ENCODE data around the gene MRPL14. TPM values are rescaled to one million over a fixed set of nuclear protein-coding genes. Genes with fewer than 3 reads are reported as not detected.
A peak's percentile ranks its signal among the peaks of the same experiment; 100 is the strongest.
"Not testable (repeated sequence)": the region's sequence is repeated elsewhere in the genome, so short reads cannot be mapped to it uniquely, and the experiment has no call there.

The MRPL14 gene
- total and polyA plus RNA-seq, 9 donors: 36.7 to 55.0 (median 41.6) TPM

DNA sequence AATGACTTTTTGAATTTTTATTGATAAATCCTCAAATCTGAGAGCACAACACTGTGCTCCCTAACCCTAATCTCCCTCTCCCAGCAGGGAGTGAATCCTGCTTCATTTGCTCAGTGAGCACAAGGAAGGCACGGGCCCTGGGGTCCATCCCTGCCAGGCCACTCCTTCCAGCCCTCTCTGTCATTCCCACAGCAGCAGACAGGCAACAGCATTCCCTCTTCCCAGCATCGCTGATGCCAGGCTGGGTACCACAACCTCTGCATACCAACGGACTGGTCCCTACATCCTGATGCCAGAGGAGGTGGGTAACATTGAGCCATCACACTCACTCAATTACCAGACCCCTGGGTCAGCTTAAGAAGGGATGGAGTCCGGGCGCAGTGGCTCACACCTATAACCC lies 34.2 kb downstream of the MRPL14 start:
- Histone ChIP-seq H3K9me3 (replicated peaks; ENCODE audit: control insufficient read depth, low read depth, low read length) (no peaks in the 10 kb centered on the region), H3K27ac (ENCODE audit: low read length) (no peak overlapping the region), H3K27me3 (ENCODE audit: control insufficient read depth, insufficient read depth, low read length) (no peaks in the 10 kb centered on the region), H3K36me3 (ENCODE audit: control insufficient read depth, insufficient read depth, low read length) (peaks cover 11% of the 10 kb centered on the region), H3K4me1 (ENCODE audit: control insufficient read depth, insufficient read depth, low read length) (no peaks in the 10 kb centered on the region), H3K4me3 (ENCODE audit: low read length) (no peak overlapping the region)
- no peak for DNase-seq
- 81% methylated on average over 3 of the region's 5 CpGs for WGBS (ENCODE audit: insufficient coverage)

DNA sequence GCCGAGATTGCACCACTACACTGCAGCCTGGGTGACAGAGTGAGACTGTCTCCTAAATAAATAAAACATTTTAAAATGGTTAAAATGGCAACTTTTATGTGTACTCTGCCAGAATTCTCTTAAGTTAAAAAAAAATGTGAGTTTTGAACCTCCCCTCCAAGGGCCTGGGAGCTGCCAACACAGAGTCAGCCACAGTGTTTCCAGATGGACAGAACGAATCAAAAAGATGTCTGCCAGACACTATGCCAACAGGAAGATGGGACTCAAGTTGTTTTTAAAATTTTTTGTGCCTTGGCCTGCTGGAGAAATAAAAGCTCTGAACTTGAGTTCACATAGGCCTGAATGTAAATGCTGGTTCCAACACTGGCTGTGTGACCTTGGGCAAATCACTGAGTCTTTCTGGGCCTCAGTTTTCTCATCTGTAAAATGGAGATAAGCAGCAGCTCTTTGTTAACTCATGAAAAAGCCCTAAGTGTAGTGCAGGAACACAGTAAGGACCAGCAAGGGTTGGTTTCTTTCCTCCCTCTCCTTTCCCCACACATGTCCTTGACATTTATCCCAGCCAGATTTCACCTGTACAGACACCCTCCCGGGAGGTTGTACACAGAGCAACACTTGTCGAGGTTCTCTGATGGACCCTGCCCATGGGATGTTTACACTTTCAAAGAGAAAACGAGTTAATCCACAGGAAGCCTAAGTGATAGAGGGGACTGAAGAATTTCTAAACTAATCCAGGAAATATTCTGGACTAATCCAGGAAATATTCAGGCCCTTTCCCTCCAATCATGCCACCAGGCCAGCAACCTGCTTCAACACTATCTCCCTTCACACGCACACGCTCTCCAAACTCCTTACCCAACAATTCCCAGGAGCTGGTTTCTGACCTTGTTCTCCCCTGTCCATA lies 35.0 kb downstream of the MRPL14 start:
- Histone ChIP-seq H3K27ac (ENCODE audit: low read length) (no peak overlapping the region), H3K4me1 (ENCODE audit: control insufficient read depth, insufficient read depth, low read length) (peaks cover 4% of the 10 kb centered on the region), H3K36me3 (ENCODE audit: control insufficient read depth, insufficient read depth, low read length) (peaks cover 11% of the 10 kb centered on the region), H3K27me3 (ENCODE audit: control insufficient read depth, insufficient read depth, low read length) (no peaks in the 10 kb centered on the region), H3K4me3 (ENCODE audit: low read length) (no peak overlapping the region), H3K9me3 (replicated peaks; ENCODE audit: control insufficient read depth, low read depth, low read length) (no peaks in the 10 kb centered on the region)
- no peak for DNase-seq
- 97% methylated on average over 3 of the region's 7 CpGs for WGBS (ENCODE audit: insufficient coverage)

DNA sequence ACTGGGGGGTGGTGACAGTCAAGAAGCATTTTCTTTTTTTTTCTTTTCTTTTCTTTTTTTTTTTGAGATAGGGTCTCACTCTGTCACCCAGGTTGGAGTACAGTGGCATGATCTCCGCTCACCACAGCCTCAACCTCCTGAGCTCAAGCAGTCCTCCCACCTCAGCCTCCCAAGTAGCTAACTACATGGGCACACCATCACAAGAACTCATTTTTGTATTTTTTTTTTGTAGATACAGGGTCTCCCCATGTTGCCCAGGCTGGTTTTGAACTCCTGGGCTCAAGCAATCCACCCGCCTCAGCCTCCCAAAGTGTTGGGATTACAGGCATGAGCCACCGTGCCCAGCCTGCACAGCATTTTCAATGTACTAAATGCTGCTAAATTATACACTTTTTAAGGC lies 35.9 kb downstream of the MRPL14 start:
- not testable (repeated sequence) for H3K27ac ChIP-seq (ENCODE audit: low read length); DNase-seq; H3K9me3 ChIP-seq (replicated peaks; ENCODE audit: control insufficient read depth, low read depth, low read length); H3K4me1 ChIP-seq (ENCODE audit: control insufficient read depth, insufficient read depth, low read length); H3K27me3 ChIP-seq (ENCODE audit: control insufficient read depth, insufficient read depth, low read length); H3K4me3 ChIP-seq (ENCODE audit: low read length)
- H3K36me3 ChIP-seq (ENCODE audit: control insufficient read depth, insufficient read depth, low read length): peaks cover 11% of the 10 kb centered on the region
- WGBS (ENCODE audit: insufficient coverage): no CpG with 5 or more reads among the region's 3 CpGs

DNA sequence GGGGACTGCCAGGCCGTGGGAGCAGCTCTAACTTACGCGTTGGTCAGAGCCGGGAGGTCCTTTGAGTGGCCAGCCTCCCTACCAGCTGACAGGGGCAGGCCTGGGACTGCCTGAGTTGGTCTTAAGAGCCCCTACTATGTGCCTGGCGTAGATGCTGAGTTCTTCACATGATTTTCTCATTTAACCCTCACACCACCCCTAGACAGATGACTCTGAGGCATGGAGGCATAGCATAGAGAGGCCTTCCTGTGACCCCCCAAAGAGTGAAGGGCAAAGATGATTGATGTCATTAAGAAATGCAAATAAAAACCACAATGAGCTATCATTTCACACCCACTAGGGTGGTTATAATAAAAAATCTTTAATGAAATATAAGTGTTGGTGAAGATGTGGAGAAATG lies 36.8 kb downstream of the MRPL14 start:
- Histone ChIP-seq H3K27me3 (ENCODE audit: control insufficient read depth, insufficient read depth, low read length) (no peaks in the 10 kb centered on the region), H3K4me3 (ENCODE audit: low read length) (no peak overlapping the region), H3K36me3 (ENCODE audit: control insufficient read depth, insufficient read depth, low read length) (peaks cover 11% of the 10 kb centered on the region), H3K9me3 (replicated peaks; ENCODE audit: control insufficient read depth, low read depth, low read length) (no peaks in the 10 kb centered on the region), H3K27ac (ENCODE audit: low read length) (no peak overlapping the region), H3K4me1 (ENCODE audit: control insufficient read depth, insufficient read depth, low read length) (peaks cover 9% of the 10 kb centered on the region)
- DNase-seq: no peak
- WGBS (ENCODE audit: insufficient coverage): 79% methylated on average over 4 of the region's 5 CpGs

DNA sequence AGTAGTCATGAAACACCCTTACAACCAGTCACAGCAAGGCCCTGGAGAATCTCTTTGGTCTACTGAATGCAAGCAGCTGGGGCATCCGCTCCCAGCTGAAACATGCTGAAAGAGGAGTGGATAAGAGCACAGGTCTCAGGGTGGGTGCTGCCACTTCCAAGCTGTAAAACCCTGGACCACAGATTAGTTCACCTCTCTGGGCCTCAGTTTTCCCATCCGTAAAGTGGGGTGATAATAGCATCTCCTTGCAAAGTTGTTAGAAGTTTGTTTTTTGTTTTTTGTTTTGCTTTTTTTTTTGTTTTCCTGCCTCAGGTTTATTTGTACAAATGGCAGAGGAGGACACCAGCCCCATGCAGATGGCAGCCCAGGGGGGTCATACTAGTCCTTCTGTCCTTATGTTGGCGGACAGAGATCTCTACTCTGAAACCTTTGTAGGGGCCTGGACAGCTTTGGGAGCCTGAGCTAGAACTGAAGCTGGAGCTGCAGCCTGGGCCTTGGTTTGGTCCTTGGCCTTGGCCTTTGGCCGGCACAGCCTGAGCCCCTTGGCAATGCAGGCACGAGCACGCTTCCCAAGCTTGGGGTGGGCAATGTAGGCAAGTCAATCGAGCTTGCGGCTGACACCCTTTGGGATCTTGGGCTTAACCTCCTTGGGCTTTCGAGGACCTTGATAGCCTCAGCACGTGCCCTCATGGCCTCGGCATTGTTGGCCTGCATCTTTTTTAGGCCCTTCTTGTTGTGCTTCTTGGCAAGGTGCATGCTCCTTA lies 38.2 kb downstream of the MRPL14 start:
- WGBS (ENCODE audit: insufficient coverage): 100% methylated on average over 8 of the region's 11 CpGs
- no peaks in the 10 kb centered on the region for H3K27me3 ChIP-seq (ENCODE audit: control insufficient read depth, insufficient read depth, low read length)

DNA sequence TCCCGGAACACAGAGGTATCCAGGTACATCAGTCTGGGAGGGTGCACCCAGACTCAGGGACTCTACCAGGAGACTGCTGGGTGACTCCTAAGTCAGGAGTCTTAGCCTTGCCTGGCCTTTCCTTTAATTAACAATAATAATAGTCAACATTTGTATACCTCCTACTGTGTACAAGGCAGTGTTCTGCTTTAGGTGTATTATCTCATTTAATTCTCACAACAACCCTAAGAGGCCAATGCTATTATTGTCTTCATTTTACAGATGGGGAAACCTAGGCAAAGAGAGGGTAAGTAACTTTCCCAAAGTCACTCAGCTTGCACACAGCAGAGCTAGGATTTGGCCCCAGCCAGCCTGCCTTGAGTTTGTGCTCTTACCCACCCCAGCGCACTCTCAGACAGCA lies 39.6 kb downstream of the MRPL14 start:
- H3K36me3 ChIP-seq (ENCODE audit: control insufficient read depth, insufficient read depth, low read length): peaks cover 2% of the 10 kb centered on the region
- H3K9me3 ChIP-seq (replicated peaks; ENCODE audit: control insufficient read depth, low read depth, low read length): no peaks in the 10 kb centered on the region
- H3K27me3 ChIP-seq (ENCODE audit: control insufficient read depth, insufficient read depth, low read length): no peaks in the 10 kb centered on the region
- H3K4me1 ChIP-seq (ENCODE audit: control insufficient read depth, insufficient read depth, low read length): peaks cover 31% of the 10 kb centered on the region
- no peak for DNase-seq
- no peak overlapping the region for H3K27ac ChIP-seq (ENCODE audit: low read length)
- WGBS (ENCODE audit: insufficient coverage): 91% methylated on average over 1 of the region's 2 CpGs
- no peak overlapping the region for H3K4me3 ChIP-seq (ENCODE audit: low read length)

More for the DNA sequence above, 38.2 kb downstream of the MRPL14 start:
- peaks cover 17% of the 10 kb centered on the region for H3K4me1 ChIP-seq (ENCODE audit: control insufficient read depth, insufficient read depth, low read length)
- no peak overlapping the region for H3K4me3 ChIP-seq (ENCODE audit: low read length)
- H3K36me3 ChIP-seq (ENCODE audit: control insufficient read depth, insufficient read depth, low read length): peaks cover 6% of the 10 kb centered on the region
- no peak for DNase-seq
- H3K27ac ChIP-seq (ENCODE audit: low read length): no peak overlapping the region
- no peaks in the 10 kb centered on the region for H3K9me3 ChIP-seq (replicated peaks; ENCODE audit: control insufficient read depth, low read depth, low read length)

DNA sequence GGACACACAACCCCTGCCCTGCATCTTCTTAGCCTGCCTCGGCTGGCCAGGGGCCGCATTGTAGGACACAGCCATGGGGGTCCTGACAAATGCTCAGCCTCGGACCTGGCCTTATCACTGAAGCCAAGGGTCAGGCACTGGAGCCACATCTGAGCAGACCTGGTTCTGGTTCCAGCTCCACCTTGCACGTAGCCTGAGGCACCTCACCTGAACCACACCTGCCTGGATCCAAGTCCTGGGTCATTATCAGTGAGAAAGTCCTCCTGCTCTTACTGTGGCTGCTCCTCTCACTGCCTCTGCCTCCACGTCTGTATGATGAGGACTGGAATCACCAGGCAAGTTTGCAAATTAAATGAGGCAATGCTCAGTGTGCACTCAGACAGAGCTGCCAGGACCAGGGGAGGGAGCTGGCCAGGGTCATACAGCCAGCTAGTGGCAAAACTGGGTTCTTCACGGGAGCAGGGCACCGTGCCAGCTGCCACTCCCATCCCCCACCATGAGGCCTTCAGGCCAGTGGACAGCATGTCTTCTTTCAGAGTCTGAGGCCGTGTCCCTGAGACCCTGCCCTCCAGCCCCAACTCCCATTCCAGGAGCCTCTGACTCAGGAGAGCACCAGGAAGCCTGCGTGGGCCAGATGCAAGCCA lies 40.2 kb downstream of the MRPL14 start:
- peaks cover 2% of the 10 kb centered on the region for H3K36me3 ChIP-seq (ENCODE audit: control insufficient read depth, insufficient read depth, low read length)
- H3K27ac ChIP-seq (ENCODE audit: low read length): no peak overlapping the region
- H3K4me3 ChIP-seq (ENCODE audit: low read length): no peak overlapping the region
- H3K9me3 ChIP-seq (replicated peaks; ENCODE audit: control insufficient read depth, low read depth, low read length): no peaks in the 10 kb centered on the region
- H3K27me3 ChIP-seq (ENCODE audit: control insufficient read depth, insufficient read depth, low read length): no peaks in the 10 kb centered on the region
- DNase-seq: no peak
- 74% methylated on average over 6 of the region's 9 CpGs for WGBS (ENCODE audit: insufficient coverage)
- H3K4me1 ChIP-seq (ENCODE audit: control insufficient read depth, insufficient read depth, low read length): peaks cover 33% of the 10 kb centered on the region

DNA sequence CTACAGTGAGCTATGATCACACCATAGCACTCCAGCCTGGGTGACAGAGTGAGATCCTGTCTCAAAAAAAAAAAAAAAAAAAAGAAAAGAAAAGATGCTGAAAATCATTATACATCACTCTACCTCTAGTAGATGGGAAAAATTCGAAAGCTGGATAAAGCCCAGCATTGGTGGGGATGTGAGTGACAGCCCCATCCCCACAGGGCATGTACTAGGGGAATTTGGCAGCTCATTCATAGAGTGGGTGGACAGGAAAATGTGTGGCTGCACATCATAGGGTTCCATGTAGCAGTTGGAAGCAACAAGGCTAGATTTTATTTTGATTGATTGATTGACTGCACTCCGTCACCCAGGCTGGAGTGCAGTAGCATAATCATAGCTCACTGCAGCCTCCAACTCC lies 42.0 kb downstream of the MRPL14 start:
- no peak for DNase-seq

DNA sequence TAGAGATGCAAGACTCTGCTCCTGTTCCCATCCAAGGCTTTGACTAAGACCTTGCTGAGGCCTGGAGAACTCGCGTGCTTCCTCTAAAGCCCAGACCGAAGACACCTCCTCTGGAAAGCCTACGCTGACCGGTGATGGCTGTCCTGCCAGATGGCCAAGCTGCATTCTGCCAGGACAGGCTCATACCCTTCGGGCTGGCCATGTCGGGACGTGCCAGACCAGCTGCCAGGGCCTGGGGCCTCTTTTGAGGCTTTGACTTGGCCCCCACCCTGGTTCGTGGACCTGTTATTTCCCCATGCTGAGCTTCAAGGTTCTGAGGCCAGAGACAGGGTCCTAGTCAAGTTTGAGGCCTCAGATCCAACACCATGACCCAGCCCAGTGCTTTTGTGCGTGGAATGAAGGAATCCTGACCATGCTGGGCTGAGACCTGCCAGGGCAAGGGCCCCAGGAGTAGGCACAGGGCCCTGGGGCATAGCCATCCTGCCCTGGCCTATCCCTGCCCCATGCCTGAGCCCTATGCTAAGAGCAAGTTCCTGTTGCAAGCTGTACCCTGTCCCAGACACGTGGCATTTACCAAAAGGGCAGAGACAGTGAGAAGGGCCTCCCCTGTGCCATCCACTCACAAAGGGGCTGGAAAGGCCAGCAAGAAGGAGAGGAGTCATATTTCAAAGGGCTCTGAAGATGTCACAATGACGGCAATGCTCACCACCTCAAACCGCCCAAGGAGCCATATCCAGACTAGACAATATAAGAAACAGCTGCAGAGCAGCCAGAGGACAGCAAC lies 42.8 kb downstream of the MRPL14 start:
- Histone ChIP-seq H3K4me1 (ENCODE audit: control insufficient read depth, insufficient read depth, low read length) (peaks cover 39% of the 10 kb centered on the region), H3K27me3 (ENCODE audit: control insufficient read depth, insufficient read depth, low read length) (no peaks in the 10 kb centered on the region), H3K36me3 (ENCODE audit: control insufficient read depth, insufficient read depth, low read length) (no peaks in the 10 kb centered on the region), H3K4me3 (ENCODE audit: low read length) (no peak overlapping the region), H3K9me3 (replicated peaks; ENCODE audit: control insufficient read depth, low read depth, low read length) (no peaks in the 10 kb centered on the region), H3K27ac (ENCODE audit: low read length) (peak overlapping the region; percentile 36)
- WGBS (ENCODE audit: insufficient coverage): 79% methylated on average over 11 of the region's 13 CpGs
- DNase-seq: peak; percentile 57

More for the DNA sequence above, 42.0 kb downstream of the MRPL14 start:
- Histone ChIP-seq H3K4me1 (ENCODE audit: control insufficient read depth, insufficient read depth, low read length) (peaks cover 39% of the 10 kb centered on the region), H3K27ac (ENCODE audit: low read length) (no peak overlapping the region), H3K4me3 (ENCODE audit: low read length) (no peak overlapping the region), H3K36me3 (ENCODE audit: control insufficient read depth, insufficient read depth, low read length) (peaks cover 2% of the 10 kb centered on the region), H3K9me3 (replicated peaks; ENCODE audit: control insufficient read depth, low read depth, low read length) (no peaks in the 10 kb centered on the region), H3K27me3 (ENCODE audit: control insufficient read depth, insufficient read depth, low read length) (no peaks in the 10 kb centered on the region)
- no CpG with 5 or more reads among the region's 2 CpGs for WGBS (ENCODE audit: insufficient coverage)
